K562 (cell line): ENCODE results near the gene KRTAP4-16. TPM values are rescaled to one million over a fixed set of nuclear protein-coding genes. Genes with fewer than 3 reads are reported as not detected.
A peak's percentile ranks its signal among the peaks of the same experiment; 100 is the strongest.

Experiments
- ATF7 ChIP-seq: fragments of 450-650 bp; IDR thresholded peaks from 2 replicates; pipeline ENCODE4 v1.7.1; 2014; ENCODE audit warnings: mild to moderate bottlenecking, moderate library complexity
- BRD9 ChIP-seq: fragments of 450-650 bp; IDR thresholded peaks from 2 replicates; pipeline ENCODE4 v1.6.1; 2018; ENCODE audit warnings: low read depth; ENCODE audit not compliant: partially characterized antibody
- CBX1 ChIP-seq: sonication (generic); IDR thresholded peaks from 2 replicates; pipeline ENCODE4 v1.6.1; 2016; ENCODE audit warnings: antibody characterized with exemption, low read depth, mild to moderate bottlenecking
- FOSL1 ChIP-seq: fragments of 200-800 bp; sonication (Bioruptor generic); conservative IDR thresholded peaks from 2 replicates; pipeline ENCODE4 v1.6.1; 2016; ENCODE audit warnings: missing genetic modification characterization, missing compliant biosample characterization
- HDAC2 ChIP-seq: fragments of 450-650 bp; IDR thresholded peaks from 2 replicates; pipeline ENCODE4 v1.6.1; 2016; ENCODE audit warnings: mild to moderate bottlenecking
- SAFB2 ChIP-seq: fragments of 200-400 bp; formaldehyde crosslinking; IDR thresholded peaks from 2 replicates; pipeline ENCODE4 v1.6.1; 2018; ENCODE audit warnings: borderline replicate concordance, low read length, low read depth, moderate library complexity; ENCODE audit not compliant: severe bottlenecking
- SFPQ ChIP-seq: fragments of 200-400 bp; formaldehyde crosslinking; IDR thresholded peaks from 2 replicates; pipeline ENCODE4 v1.6.1; 2017; ENCODE audit warnings: mild to moderate bottlenecking, low read depth, low read length, moderate library complexity
- SMARCC2 ChIP-seq: fragments of 450-650 bp; IDR thresholded peaks from 2 replicates; pipeline ENCODE4 v1.6.1; 2017; ENCODE audit warnings: antibody characterized with exemption, moderate library complexity, mild to moderate bottlenecking, low read depth
- SNAPC5 ChIP-seq: fragments of 250-450 bp; sonication (Bioruptor Pico); IDR thresholded peaks from 2 replicates; pipeline ENCODE4 v1.8.0; 2021; ENCODE audit warnings: moderate library complexity, mild to moderate bottlenecking, inconsistent platforms
- THRA ChIP-seq: fragments of 450-650 bp; IDR thresholded peaks from 2 replicates; pipeline ENCODE4 v1.6.1; 2017; ENCODE audit warnings: mild to moderate bottlenecking, moderate library complexity
- TRIM24 ChIP-seq, 2 experiments: fragments of 450-650 bp; IDR thresholded peaks; 2 replicates each; pipeline ENCODE4 v1.6.1; 2016
- ZBTB7A ChIP-seq: IDR thresholded peaks from 2 replicates; pipeline ENCODE4 v1.6.1; 2011; ENCODE audit warnings: low read depth, mild to moderate bottlenecking, low read length, moderate library complexity, borderline replicate concordance; ENCODE audit not compliant: control insufficient read depth
- ZNF766 ChIP-seq: fragments of 200-800 bp; sonication (Bioruptor generic); conservative IDR thresholded peaks from 2 replicates; pipeline ENCODE4 v1.6.1; 2016; ENCODE audit warnings: missing genetic modification characterization, missing compliant biosample characterization
- ZSCAN32 ChIP-seq: fragments of 450-650 bp; formaldehyde crosslinking; IDR thresholded peaks from 2 replicates; pipeline ENCODE4 v1.4.0; 2020; ENCODE audit warnings: mild to moderate bottlenecking, moderate library complexity
- polyA plus RNA-seq, 8 experiments: library from polyadenylated mRNA; depleted of rRNA in 4 of 8; stranded (reverse) in 5 of 8; unstranded in 3 of 8; fragments of >200 nt; fragmentation: Nextera tagmentation in 2 of 8; fragmentation: Illumina TruSeq in 1 of 8; extraction: Ambion mirVana in 2 of 8; extraction: Trizol in 1 of 8; gene quantifications; 2 replicates each; pipeline versions ENCODE4 v1.2.1 to v1.2.3, GENCODE V29; 2011 to 2014; ENCODE audit warnings: inconsistent platforms in 1 of 8, missing spikeins in 1 of 8
- total RNA-seq, 7 experiments: library from RNA; depleted of rRNA in 6 of 7; stranded (reverse); fragments of >200 nt in 6 of 7; fragmentation: Illumina TruSeq in 2 of 7; extraction: Trizol in 2 of 7; gene quantifications; 2 replicates each; pipeline versions ENCODE4 v1.2.1 to v1.2.3, GENCODE V29; 2011 to 2021; ENCODE audit warnings: low replicate concordance in 1 of 7
- TF ChIP-seq, protein P1 (sequence below): sonication (generic); formaldehyde crosslinking; IDR thresholded peaks from 2 replicates; pipeline ENCODE4 v1.8.1; 2023; ENCODE audit warnings: missing genetic modification reagents, mild to moderate bottlenecking, borderline replicate concordance

KRTAP4-16 gene
- total and polyA plus RNA-seq, 9 of the 15 experiments (the other 6 are each of a cell fraction or from before 2014, with no cell fraction given): not detected

GRCh38 chr17:41065829-41066624, 36.0 kb downstream of the KRTAP4-16 start, which contains the start of gene KRTAP2-4 (continued):
- TF ChIP-seq SFPQ (no peak), SMARCC2 (peak; percentile 52; the same call in 1 of the 2 replicates), CBX1 (no peak), ZNF766 (CRISPR knock-in tag) (peak; percentile 74; the same call in 1 of the 2 replicates), BRD9 (no peak), FOSL1 (peak; percentile 99), HDAC2 (0 out of 2 replicates have a peak, but pooled peaks have one; percentile 30), SAFB2 (no peak), THRA (no peak), ZBTB7A (no peak), SNAPC5 (CRISPR knock-in tag) (no peak), ATF7 (peak; percentile 92), ZSCAN32 (CRISPR knock-in tag) (peak; percentile 93), TRIM24 (IDR thresholded peaks at IDR 0.05) (peak; percentile 68 to 81; a peak in 3 of 4 replicates)
- TF ChIP-seq, protein P1, sequence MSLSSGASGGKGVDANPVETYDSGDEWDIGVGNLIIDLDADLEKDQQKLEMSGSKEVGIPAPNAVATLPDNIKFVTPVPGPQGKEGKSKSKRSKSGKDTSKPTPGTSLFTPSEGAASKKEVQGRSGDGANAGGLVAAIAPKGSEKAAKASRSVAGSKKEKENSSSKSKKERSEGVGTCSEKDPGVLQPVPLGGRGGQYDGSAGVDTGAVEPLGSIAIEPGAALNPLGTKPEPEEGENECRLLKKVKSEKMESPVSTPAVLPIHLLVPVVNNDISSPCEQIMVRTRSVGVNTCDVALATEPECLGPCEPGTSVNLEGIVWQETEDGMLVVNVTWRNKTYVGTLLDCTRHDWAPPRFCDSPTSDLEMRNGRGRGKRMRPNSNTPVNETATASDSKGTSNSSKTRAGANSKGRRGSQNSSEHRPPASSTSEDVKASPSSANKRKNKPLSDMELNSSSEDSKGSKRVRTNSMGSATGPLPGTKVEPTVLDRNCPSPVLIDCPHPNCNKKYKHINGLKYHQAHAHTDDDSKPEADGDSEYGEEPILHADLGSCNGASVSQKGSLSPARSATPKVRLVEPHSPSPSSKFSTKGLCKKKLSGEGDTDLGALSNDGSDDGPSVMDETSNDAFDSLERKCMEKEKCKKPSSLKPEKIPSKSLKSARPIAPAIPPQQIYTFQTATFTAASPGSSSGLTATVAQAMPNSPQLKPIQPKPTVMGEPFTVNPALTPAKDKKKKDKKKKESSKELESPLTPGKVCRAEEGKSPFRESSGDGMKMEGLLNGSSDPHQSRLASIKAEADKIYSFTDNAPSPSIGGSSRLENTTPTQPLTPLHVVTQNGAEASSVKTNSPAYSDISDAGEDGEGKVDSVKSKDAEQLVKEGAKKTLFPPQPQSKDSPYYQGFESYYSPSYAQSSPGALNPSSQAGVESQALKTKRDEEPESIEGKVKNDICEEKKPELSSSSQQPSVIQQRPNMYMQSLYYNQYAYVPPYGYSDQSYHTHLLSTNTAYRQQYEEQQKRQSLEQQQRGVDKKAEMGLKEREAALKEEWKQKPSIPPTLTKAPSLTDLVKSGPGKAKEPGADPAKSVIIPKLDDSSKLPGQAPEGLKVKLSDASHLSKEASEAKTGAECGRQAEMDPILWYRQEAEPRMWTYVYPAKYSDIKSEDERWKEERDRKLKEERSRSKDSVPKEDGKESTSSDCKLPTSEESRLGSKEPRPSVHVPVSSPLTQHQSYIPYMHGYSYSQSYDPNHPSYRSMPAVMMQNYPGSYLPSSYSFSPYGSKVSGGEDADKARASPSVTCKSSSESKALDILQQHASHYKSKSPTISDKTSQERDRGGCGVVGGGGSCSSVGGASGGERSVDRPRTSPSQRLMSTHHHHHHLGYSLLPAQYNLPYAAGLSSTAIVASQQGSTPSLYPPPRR (CRISPR knock-in tag): no peak
